H9 (cell line): ENCODE data around the gene SP2. TPM values are rescaled to one million over a fixed set of nuclear protein-coding genes. Genes with fewer than 3 reads are reported as not detected.

Source experiments
- DNase-seq: peaks from one replicate; pipeline ENCODE4 v3.0.0-alpha.2; 2017
- H2AFZ ChIP-seq: one replicate; pipeline ENCODE4 v1.6.1; 2013; ENCODE audit warnings: mild to moderate bottlenecking, low read length, control low read depth, moderate library complexity
- H2AK5ac ChIP-seq: 2 replicates; pipeline ENCODE4 v1.6.1; 2013; ENCODE audit warnings: low read length, control low read depth, mixed read lengths; ENCODE audit not compliant: insufficient read length
- H2BK120ac ChIP-seq: one replicate; pipeline ENCODE4 v1.6.1; 2013; ENCODE audit warnings: low read depth, mild to moderate bottlenecking, low read length, control low read depth, inconsistent platforms; ENCODE audit not compliant: poor library complexity, severe bottlenecking
- H2BK12ac ChIP-seq: 2 replicates; pipeline ENCODE4 v1.6.1; 2013; ENCODE audit warnings: low read length, control low read depth, mixed read lengths, low read depth; ENCODE audit not compliant: insufficient read length
- H2BK15ac ChIP-seq: 2 replicates; pipeline ENCODE4 v1.6.1; 2013; ENCODE audit warnings: low read depth, low read length, control low read depth
- H2BK20ac ChIP-seq: one replicate; pipeline ENCODE4 v1.6.1; 2013; ENCODE audit warnings: low read depth, mild to moderate bottlenecking, low read length, control low read depth, inconsistent platforms; ENCODE audit not compliant: poor library complexity, severe bottlenecking
- H2BK5ac ChIP-seq: 2 replicates; pipeline ENCODE4 v1.6.1; 2013; ENCODE audit warnings: low read length, control low read depth, mixed read lengths; ENCODE audit not compliant: insufficient read length
- H3K14ac ChIP-seq: 2 replicates; pipeline ENCODE4 v1.6.1; 2013; ENCODE audit warnings: low read length, control low read depth; ENCODE audit not compliant: insufficient read depth
- H3K18ac ChIP-seq: 2 replicates; pipeline ENCODE4 v1.6.1; 2013; ENCODE audit warnings: low read depth, mild to moderate bottlenecking, mixed read lengths, low read length, control low read depth; ENCODE audit not compliant: insufficient read length
- H3K23ac ChIP-seq: 2 replicates; pipeline ENCODE4 v1.6.1; 2013; ENCODE audit warnings: low read length, control low read depth, mixed read lengths, low read depth; ENCODE audit not compliant: insufficient read length
- H3K23me2 ChIP-seq: 2 replicates; pipeline ENCODE4 v1.6.1; 2013; ENCODE audit warnings: low read depth, mild to moderate bottlenecking, mixed read lengths, low read length, control low read depth; ENCODE audit not compliant: insufficient read length, poor library complexity, severe bottlenecking
- H3K27ac ChIP-seq: 2 replicates; pipeline ENCODE4 v1.5.1; 2013; ENCODE audit warnings: low read length, control low read depth, mixed read lengths, low read depth; ENCODE audit not compliant: insufficient read length
- H3K27me3 ChIP-seq: 2 replicates; pipeline ENCODE4 v1.6.1; 2013; ENCODE audit warnings: low read length, control low read depth, inconsistent platforms; ENCODE audit not compliant: insufficient read depth
- H3K4ac ChIP-seq: 2 replicates; pipeline ENCODE4 v1.6.1; 2013; ENCODE audit warnings: low read depth, mild to moderate bottlenecking, control low read depth, inconsistent platforms, low read length, moderate library complexity
- H3K4me1 ChIP-seq: 2 replicates; pipeline ENCODE4 v1.6.1; 2013; ENCODE audit warnings: low read length, control low read depth, inconsistent platforms; ENCODE audit not compliant: insufficient read depth
- H3K4me2 ChIP-seq: 2 replicates; pipeline ENCODE4 v1.6.1; 2013; ENCODE audit warnings: low read length, control low read depth, mixed read lengths; ENCODE audit not compliant: insufficient read length, insufficient read depth
- H3K56ac ChIP-seq: 2 replicates; pipeline ENCODE4 v1.6.1; 2013; ENCODE audit warnings: low read depth, mild to moderate bottlenecking, mixed read lengths, low read length, control low read depth; ENCODE audit not compliant: insufficient read length
- H3K79me1 ChIP-seq: 2 replicates; pipeline ENCODE4 v1.6.1; 2013; ENCODE audit warnings: low read depth, mild to moderate bottlenecking, moderate library complexity, low read length, control low read depth, inconsistent platforms; ENCODE audit not compliant: insufficient read depth, poor library complexity, severe bottlenecking
- H3K79me2 ChIP-seq: 2 replicates; pipeline ENCODE4 v1.6.1; 2013; ENCODE audit warnings: low read length, control low read depth, inconsistent platforms; ENCODE audit not compliant: insufficient read depth
- H3K9ac ChIP-seq: 2 replicates; pipeline ENCODE4 v1.6.1; 2013; ENCODE audit warnings: low read length, control low read depth, mixed read lengths; ENCODE audit not compliant: insufficient read length; ENCODE audit errors: extremely low read depth
- H3K9me3 ChIP-seq: one replicate; pipeline ENCODE4 v1.6.1; 2013; ENCODE audit warnings: low read depth, low read length, inconsistent platforms; ENCODE audit not compliant: control insufficient read depth
- H3T11ph ChIP-seq: one replicate; pipeline ENCODE4 v1.6.1; 2013; ENCODE audit warnings: mild to moderate bottlenecking, low read length, control low read depth, inconsistent platforms
- H4K20me1 ChIP-seq: one replicate; pipeline ENCODE4 v1.6.1; 2013; ENCODE audit not compliant: control insufficient read depth, insufficient read length, insufficient read depth
- H4K5ac ChIP-seq: 2 replicates; pipeline ENCODE4 v1.6.1; 2013; ENCODE audit warnings: low read depth, mild to moderate bottlenecking, mixed read lengths, low read length, control low read depth; ENCODE audit not compliant: insufficient read length
- H4K8ac ChIP-seq: replicated peaks from 2 replicates; pipeline ENCODE4 v1.6.1; 2013; ENCODE audit warnings: low read length, control low read depth, mixed read lengths, low read depth; ENCODE audit not compliant: insufficient read length
- H4K91ac ChIP-seq: 2 replicates; pipeline ENCODE4 v1.6.1; 2013; ENCODE audit warnings: low read depth, mild to moderate bottlenecking, moderate library complexity, mixed read lengths, low read length, control low read depth; ENCODE audit not compliant: insufficient read length
- H3K27ac Mint-ChIP-seq, 3 experiments: 2 replicates in 2 of 3; 3 replicates in 1 of 3; pipeline ENCODE4 v1.8.0; 2020 to 2021; ENCODE audit warnings: mixed read lengths in 3 of 3, mild to moderate bottlenecking in 1 of 3, moderate library complexity in 1 of 3
- H3K27me3 Mint-ChIP-seq: 2 replicates; pipeline ENCODE4 v1.8.0; 2021; ENCODE audit warnings: low read depth, mild to moderate bottlenecking, moderate library complexity, mixed read lengths
- H3K36me3 Mint-ChIP-seq, 3 experiments: 2 replicates in 2 of 3; 3 replicates in 1 of 3; pipeline ENCODE4 v1.8.0; 2020 to 2021; ENCODE audit warnings: low read depth in 3 of 3, mixed read lengths in 3 of 3; ENCODE audit not compliant: insufficient read depth in 1 of 3
- H3K4me1 Mint-ChIP-seq, 2 experiments: 2 replicates each; pipeline ENCODE4 v1.8.0; 2020; ENCODE audit warnings: mixed read lengths in 2 of 2
- H3K4me3 Mint-ChIP-seq, 2 experiments: 2 replicates in 1 of 2; 3 replicates in 1 of 2; pipeline ENCODE4 v1.8.0; 2020 to 2021; ENCODE audit warnings: mild to moderate bottlenecking in 2 of 2, mixed read lengths in 2 of 2, moderate library complexity in 1 of 2
- H3K9me3 Mint-ChIP-seq, 2 experiments: 2 replicates in 1 of 2; 3 replicates in 1 of 2; pipeline ENCODE4 v1.8.0; 2020; ENCODE audit warnings: mild to moderate bottlenecking in 2 of 2, mixed read lengths in 2 of 2, moderate library complexity in 1 of 2
- WGBS: extraction: QIAGEN DNeasy Blood & Tissue Kit; methylation state at CpG from one replicate; pipeline ENCODE4 v1.1.7; 2013; ENCODE audit warnings: missing lambda C conversion rate, low lambda C conversion rate, mixed read lengths; ENCODE audit not compliant: insufficient read length; ENCODE audit errors: extremely low coverage; 5-methylcytosine and 5-hydroxymethylcytosine counted together
- total RNA-seq: library from RNA; stranded (reverse); gene quantifications from 2 replicates; pipeline ENCODE4 v1.2.1, GENCODE V29; 2021
- TF ChIP-seq, protein P1 (sequence below): fragments of 200-600 bp; sonication (generic); conservative IDR thresholded peaks from 3 replicates; pipeline ENCODE4 v1.8.0; 2021; ENCODE audit warnings: antibody characterized with exemption, mild to moderate bottlenecking

SP2 gene
- total RNA-seq, 1 experiment from 2014 or later = 19.3 TPM

DNA sequence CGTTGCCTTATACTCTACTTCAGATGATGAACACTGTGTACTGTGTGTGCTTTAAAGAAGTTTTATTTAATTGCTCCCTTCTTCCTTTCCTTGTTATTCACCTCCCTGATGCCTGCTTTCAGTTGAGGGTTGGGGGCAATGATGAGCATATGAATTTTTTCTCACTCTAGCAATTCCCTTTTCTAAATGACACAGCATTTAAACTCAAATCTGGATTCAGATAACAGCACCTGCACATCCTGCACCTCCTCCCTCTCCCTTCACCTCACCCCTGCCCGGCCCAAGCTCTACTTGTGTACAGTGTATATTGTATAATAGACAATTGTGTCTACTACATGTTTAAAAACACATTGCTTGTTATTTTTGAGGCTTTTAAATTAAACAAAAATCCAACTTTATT is 32.4 kb downstream of the SP2 start:
- no peak overlapping the region for H2AK5ac ChIP-seq
- Mint-ChIP-seq H3K36me3 (peaks cover 13 to 44% (median 34%) of the 10 kb centered on the region in 3 experiments; a peak in 6 of 7 replicates), H3K27me3 (no peaks in the 10 kb centered on the region), H3K27ac (no peak overlapping the region), H3K4me1 (no peaks in the 10 kb centered on the region), H3K4me3 (no peak overlapping the region), H3K9me3 (no peaks in the 10 kb centered on the region; a peak in 1 of 5 replicates)
- no peaks in the 10 kb centered on the region for H3K27me3 ChIP-seq
- H3K18ac ChIP-seq = no peak overlapping the region
- H2BK120ac ChIP-seq = no peak overlapping the region
- H3K9ac ChIP-seq = no peak overlapping the region
- H4K20me1 ChIP-seq = no peaks in the 10 kb centered on the region
- H4K8ac ChIP-seq = no peak overlapping the region
- whole genome bisulfite sequencing = no CpG with 5 or more reads among the region's 2 CpGs
- no peak overlapping the region for H2BK15ac ChIP-seq
- TF ChIP-seq, protein P1, sequence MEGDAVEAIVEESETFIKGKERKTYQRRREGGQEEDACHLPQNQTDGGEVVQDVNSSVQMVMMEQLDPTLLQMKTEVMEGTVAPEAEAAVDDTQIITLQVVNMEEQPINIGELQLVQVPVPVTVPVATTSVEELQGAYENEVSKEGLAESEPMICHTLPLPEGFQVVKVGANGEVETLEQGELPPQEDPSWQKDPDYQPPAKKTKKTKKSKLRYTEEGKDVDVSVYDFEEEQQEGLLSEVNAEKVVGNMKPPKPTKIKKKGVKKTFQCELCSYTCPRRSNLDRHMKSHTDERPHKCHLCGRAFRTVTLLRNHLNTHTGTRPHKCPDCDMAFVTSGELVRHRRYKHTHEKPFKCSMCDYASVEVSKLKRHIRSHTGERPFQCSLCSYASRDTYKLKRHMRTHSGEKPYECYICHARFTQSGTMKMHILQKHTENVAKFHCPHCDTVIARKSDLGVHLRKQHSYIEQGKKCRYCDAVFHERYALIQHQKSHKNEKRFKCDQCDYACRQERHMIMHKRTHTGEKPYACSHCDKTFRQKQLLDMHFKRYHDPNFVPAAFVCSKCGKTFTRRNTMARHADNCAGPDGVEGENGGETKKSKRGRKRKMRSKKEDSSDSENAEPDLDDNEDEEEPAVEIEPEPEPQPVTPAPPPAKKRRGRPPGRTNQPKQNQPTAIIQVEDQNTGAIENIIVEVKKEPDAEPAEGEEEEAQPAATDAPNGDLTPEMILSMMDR = no peak
- H3K23me2 ChIP-seq = no peaks in the 10 kb centered on the region
- no peak overlapping the region for H3K4ac ChIP-seq
- no peak overlapping the region for H2BK5ac ChIP-seq
- no peak overlapping the region for H4K91ac ChIP-seq
- no peak overlapping the region for H2AFZ ChIP-seq
- H3K9me3 ChIP-seq = no peaks in the 10 kb centered on the region
- DNase-seq = no peak
- no peak overlapping the region for H2BK20ac ChIP-seq
- H3K56ac ChIP-seq = no peak overlapping the region
- H3K79me2 ChIP-seq = no peaks in the 10 kb centered on the region
- H3K79me1 ChIP-seq = no peaks in the 10 kb centered on the region
- H3K23ac ChIP-seq = no peak overlapping the region
- no peak overlapping the region for H3T11ph ChIP-seq
- H4K5ac ChIP-seq = no peak overlapping the region
- H2BK12ac ChIP-seq = no peak overlapping the region
- H3K14ac ChIP-seq = no peak overlapping the region
- no peaks in the 10 kb centered on the region for H3K4me1 ChIP-seq
- no peak overlapping the region for H3K4me2 ChIP-seq
- H3K27ac ChIP-seq = no peak overlapping the region
